Right lung (tissue), 5 donors: ENCODE data around the gene STYK1. TPM values are rescaled to one million over a fixed set of nuclear protein-coding genes. Genes with fewer than 3 reads are reported as not detected.
"Not testable (repeated sequence)": the region's sequence is repeated elsewhere in the genome, so short reads cannot be mapped to it uniquely, and the experiment has no call there.

Experiments
- DNase-seq, 2 donors: peaks; one replicate each; pipeline ENCODE4 v3.0.0-alpha.2; 2013
- polyA plus RNA-seq, 5 donors: library from polyadenylated mRNA; unstranded; fragments of 120-200 nt; gene quantifications; one replicate each; pipeline versions ENCODE4 v1.2.1 to v1.2.3, GENCODE V29; 2013; ENCODE audit warnings: inconsistent platforms in 1 of 5, low replicate concordance in 1 of 5; ENCODE audit not compliant: insufficient read length in 5 of 5, insufficient read depth in 1 of 5

STYK1 gene
- polyA plus RNA-seq, 5 donors: 0.54 to 0.85 (median 0.60) TPM

DNA sequence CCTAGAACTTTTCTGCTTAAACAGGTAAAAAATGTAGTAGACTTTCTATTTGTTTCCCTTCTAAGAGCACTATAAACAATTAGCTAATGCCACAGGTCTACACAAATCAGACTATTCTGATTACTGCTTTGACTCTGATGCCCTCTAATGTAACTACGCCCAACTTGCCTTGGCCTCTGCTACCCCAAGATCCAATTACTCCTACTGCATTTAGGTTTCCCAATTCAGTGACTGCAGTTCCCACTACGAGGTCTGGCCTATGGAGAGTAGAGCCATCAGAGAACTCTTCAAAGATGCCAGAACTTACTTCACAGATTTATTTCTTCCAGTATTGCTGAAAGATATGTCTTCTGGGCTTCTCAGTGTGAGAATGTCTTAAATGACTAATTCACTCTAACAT, 15.3 kb upstream of the STYK1 start:
- DNase-seq: no peak

DNA sequence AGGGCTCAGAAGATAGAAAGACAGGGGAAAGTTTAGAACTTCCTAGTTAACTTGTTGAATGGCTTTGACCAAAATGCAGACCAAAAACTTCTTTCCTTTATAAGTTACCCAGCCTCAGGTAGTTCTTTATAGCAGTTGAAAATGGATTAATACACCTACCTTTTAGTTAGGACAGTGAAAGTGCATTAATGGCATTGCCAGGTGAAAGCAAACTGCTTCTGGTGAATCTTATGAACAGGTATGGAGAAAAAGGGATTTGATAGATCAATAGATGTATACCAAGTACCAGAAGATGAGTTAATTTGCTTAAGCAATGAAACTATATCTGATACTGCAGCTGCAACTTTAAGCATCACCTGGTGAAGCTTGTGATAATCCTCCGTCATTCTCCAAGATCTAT, 14.2 kb upstream of the STYK1 start:
- no peak for DNase-seq

DNA sequence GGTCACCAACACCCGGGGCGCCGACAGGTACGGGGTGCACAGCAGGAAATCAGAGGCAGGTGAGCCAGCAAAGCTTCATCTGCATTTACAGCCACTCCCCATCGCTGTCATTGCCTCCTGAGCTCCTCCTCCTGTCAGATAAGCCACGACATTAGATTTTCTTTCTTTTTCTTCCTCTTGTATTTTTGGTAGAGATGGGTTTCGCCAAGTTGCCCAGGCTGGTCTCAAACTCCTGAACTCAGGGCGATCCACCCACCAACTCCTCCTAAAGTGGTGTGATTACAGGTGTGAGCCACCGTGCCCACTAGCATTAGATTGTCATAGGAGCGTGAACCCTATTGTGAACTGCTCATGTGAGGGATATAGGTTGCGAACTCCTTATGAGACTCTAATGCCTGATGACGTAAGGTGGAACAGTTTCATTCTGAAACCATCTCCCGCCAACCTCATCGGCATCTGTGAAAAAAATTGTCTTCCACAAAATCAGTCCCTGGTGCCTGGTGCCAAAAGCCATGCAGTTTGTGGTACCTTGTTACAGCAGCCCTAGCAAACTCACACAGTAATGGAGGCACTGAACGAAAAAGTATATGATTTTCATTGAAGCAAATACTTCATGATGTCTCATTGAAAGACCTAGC, 1.5 kb downstream of the STYK1 start:
- DNase-seq: no peak

DNA sequence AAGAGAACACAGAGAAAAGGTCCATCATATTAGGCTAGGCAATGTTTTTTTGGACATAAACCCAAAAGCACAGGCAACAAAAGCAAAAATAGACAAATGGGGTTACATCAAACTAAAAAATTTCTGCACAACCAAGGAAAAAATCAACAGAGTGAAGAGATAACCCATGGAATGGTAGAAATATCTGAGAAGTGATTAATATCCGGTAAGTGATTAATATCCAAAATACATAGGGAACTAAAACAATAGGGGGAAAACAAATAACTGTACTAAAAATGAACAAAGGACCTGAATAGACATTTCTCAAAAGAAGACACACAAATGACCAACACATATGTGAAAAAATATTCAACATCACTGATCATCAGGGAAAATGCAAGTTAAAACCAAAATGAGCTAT, 4.3 kb downstream of the STYK1 start:
- no peak for DNase-seq

DNA sequence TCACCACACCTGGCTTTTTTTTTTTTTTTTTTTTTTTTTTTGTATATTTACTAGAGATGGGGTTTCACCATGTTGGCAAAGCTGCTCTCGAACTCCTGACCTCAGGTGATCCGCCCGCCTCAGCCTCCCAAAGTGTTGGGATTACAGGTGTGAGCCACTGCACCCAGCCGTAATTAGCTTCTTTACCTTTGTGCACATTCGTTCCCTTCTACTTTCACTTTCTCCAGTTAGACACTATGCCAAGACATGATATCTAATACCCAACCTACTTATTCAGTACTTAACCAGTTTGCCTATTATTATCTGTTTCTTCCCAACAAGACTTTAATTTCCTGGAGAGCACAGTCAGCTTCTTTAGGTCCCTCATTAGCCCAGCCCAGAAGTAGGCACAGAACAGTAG, 5.3 kb downstream of the STYK1 start:
- DNase-seq: no peak

DNA sequence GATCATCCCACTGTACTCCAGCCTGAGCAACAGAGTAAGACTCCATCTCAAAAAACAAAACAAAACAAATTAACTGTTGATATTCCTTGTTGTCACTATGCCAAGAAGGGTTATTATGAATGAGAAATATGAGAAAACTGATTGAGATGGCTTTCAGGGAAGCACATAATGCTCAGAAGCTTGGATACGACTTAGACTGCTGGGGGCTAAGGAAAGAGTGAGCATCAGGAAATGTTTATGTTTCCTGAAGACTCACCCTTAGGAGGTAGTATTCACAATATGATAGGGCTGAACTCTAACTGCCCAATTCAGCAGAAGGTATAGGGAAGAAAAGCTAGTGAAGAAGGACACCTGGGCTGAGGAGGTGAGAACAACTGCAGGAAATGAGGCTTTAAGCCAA, 6.3 kb downstream of the STYK1 start:
- DNase-seq: no peak

DNA sequence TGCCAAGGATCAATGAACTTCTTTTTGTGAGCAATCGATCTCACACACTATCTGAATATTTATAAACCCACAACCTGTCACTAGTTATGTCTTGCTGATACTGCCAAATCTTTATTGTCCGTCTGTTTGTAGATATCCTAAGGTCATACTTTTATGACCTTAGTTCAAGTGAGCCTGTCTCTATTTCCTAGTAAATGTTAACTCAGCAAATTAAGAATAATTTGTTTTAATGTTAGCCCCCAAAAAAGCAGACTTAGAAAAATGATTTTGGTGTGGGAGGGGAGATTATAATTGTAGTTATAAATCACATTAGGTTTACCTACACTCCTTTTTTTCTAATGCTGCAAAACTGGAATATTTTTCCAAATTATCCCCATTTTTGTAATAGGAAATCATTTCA, 9.4 kb downstream of the STYK1 start:
- DNase-seq: no peak

DNA sequence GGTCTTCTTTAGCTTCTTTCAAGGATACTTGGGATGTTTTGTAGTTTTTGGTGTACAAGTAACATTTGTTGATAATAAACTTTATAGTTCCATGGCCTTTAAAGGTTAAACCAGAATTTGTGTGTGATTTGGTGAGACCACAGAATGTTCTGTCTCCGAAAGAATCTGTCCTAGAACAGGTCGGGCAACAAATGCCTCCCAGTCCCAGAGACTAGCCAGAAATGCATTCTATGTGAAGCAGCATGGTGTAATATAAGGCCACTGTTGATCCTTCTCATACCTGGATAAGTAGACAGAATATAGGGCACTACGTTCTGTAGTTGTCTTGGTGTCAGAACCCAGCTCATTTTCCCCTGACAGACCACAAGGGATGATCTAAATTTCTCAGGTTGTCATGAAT, 10.0 kb downstream of the STYK1 start:
- no peak for DNase-seq

DNA sequence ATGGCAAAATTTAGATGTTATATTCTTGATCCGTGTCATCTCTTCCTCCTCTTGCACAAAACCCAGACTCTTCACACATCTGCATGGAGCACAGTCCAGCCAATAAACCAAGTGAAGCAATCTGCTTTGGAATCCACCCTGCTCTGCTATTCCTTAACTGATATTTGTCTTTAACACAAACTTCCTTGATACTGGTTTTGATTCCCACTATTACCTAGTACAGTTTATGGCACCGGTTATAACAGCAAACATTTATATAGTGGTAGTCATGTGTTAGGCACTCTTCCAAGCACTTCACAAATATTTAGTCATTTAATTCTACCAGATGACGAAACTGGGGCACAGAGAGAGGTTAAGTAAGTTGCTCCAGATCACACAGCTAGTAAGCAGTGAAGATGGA, 12.5 kb downstream of the STYK1 start:
- no peak for DNase-seq

DNA sequence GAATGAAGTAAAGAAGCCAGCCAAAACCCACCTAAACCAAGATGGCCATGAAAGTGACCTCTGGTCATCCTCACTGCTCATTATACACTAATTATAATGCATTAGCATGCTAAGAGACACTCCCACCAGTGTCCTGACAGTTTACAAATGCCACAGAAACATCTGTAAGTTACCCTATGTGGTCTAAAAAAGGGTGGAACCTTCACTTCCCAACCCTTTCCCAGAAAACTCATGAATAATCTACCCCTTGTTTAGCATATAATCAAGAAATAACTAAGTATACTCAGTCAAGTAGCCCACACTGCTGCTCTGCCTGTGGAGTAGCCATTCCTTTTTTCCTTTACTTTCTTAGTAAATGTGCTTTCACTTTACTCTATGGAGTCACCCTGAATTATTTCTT, 19.8 kb downstream of the STYK1 start:
- DNase-seq: no peak

DNA sequence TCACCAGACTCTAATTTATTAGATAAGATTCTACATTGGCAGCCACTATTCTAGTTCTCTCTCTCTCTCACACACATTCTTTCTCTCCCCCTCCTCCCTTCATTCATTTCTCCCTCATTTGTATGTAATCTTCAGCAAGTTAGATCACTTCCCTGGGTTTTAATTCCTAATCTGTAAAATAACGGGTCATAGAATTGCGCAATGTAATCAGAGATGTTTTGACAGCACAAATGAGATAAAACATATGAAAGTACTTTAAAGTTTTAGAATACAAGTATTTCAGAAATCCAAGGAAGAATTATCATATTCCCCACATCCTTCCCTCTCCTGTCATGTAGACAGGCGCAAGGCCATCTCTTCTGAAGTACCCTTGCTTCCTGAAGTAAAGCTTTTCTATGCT, 21.7 kb downstream of the STYK1 start:
- DNase-seq: no peak

DNA sequence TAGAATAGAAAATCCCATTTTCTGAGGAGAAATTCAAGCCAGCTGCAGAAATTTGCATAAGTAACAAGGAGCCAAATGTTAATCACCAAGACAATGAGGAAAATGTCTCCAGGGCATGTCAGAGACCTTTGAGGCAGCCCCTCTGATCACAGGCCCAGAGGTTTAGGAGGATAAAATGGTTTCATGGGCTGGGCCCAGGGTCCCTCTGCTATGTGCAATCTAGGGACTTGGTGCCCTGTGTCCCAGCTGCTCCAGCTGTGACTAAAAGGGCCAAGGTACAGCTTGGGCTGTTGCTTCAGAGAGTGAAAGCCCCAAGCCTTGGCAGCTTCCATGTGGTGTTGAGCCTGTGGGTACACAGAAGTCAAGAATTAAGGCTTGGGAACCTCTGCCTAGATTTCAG, 27.3 kb downstream of the STYK1 start:
- DNase-seq: not testable (repeated sequence)

DNA sequence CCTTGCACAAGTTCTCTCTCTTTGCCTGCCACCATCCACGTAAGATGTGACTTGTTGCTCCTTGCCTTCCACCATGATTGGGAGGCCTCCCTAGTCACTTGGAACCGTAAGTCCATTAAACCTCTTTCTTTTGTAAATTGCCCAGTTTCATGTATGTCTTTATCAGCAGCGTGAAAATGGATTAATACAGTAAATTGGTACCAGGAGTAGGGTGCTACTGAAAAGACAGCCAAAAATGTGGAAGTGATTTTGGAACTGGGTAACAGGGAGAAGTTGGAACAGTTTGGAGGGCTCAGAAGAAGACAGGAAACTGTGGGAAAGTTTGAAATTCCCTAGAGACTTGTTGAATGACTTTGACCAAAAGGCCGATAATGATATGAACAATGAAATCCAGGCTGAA, 27.9 kb downstream of the STYK1 start:
- DNase-seq: no peak

DNA sequence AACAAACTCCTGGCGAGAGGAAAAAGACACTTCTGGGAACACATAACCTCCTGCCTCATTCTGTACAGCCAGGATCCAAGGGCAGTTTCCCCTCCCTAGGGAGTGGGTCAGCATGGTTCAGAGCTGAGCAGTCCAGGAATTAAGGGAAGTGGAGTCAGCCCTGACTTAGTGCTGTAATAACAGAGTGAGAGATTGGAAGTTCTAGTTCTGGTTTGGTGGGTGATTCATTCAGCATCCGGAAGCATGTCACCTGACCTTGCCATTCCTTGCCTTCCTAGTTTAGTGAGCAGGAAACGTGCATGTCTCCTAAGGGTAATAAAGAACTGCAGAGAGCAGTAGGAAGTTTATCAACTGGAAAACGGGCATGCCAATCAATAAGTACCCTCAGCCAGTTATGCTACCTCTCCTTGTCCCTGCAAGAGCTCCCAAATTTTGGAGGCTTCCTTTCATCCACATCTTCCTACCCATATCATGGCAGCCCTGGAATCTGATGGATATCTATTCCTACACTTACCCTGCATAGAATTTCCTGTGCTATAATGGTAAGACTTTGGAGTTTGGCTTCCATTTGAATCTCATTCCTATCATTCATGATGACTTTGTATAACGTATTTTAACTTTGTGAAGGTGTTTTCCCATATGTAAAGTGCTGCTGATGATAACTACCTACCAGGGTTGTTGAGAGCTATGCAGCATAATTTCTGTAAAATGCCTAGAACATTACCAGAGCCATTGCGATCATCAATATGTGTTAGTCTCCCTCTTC, 31.9 kb downstream of the STYK1 start:
- no peak for DNase-seq

DNA sequence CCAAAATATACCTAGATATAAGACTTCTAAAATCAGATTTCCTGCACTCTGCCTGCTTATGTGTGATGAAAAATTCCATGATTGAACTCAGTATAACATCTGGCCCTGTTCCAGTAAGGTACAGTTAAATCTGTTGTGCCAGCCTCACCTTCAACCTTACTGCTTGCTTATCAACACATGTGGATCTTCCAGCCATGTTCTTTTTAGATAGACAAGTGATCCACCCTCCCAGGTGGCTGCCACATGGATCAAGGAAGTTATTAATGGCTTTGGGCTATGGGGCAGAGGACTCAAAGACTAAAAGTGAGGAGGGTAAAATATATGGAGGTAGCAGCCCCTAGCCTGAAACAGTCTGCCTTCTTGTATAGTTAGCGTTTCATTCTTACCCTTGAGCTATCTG, 35.1 kb downstream of the STYK1 start:
- no peak for DNase-seq

DNA sequence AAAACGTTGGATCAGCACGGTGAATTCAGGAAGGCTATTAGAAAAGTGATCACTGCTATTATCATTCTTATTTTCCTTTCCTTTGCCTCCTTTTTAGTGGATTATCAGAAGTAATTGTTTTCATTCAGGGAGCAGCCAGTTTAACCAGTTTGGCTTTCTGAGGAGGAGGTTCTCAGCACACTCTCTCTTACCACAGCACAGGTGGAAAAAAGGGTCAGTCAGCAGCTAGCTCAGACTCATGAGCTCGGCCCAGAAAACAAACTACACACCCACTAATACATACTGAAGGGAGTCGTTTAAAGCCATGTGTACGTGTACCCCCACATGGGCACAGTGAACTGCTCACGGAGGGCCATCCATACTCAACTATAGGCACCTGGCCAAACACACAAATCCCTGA, 37.2 kb downstream of the STYK1 start:
- no peak for DNase-seq

DNA sequence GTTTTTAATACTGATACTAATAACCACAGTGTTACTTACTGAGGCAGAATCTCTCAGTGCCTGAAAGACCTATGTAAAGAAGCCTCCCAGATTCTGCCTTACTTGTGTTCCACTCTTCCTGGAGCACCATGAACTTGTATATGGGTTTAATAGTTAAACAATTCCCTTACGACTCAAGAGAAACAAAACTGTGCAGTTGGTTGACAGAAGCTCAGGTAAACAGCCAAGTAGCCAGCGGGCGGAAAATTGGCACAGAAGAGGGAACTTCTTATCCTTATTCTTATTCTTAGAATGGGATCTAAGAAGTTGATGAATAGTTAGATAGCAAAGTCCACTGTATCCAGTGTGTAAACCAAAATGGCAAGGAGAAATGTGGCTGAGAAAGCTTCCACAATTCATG, 37.7 kb downstream of the STYK1 start:
- no peak for DNase-seq

DNA sequence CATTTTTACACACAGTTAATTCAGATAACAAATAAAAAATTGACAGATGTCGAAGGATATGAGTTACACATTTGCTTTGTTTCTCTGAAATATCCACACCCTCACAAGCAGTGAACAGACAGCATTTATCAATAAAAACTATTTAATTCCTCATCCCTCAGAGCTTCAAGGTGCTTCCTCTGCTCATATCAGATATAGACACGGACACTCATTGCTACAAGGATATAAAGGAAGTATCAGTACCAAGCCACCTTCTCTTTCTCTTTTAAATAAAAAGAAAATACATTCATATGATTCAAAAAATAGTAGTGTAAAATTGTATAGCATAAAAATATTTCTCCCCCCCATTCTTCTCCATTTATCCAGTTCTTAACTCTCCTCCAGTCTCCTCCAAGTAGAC, 38.5 kb downstream of the STYK1 start:
- DNase-seq: no peak

DNA sequence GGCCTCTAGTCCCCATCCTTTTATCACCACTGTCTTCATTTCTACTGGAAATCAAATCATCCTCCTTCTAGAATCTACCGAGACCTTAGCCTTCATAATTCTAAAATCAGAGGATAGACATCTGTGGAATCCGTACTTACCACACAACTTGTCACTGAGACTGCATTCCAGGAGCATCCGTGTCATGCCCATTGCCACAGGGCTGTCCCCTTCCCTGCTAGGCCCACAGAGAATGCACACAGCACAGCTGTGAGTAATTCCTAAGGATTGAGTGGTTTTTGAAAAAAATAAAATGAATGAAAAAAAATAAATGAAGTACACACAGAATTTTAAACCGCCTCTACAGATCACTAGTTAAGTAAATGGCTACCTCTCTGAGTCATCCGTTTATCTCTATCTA, 39.4 kb downstream of the STYK1 start:
- no peak for DNase-seq

DNA sequence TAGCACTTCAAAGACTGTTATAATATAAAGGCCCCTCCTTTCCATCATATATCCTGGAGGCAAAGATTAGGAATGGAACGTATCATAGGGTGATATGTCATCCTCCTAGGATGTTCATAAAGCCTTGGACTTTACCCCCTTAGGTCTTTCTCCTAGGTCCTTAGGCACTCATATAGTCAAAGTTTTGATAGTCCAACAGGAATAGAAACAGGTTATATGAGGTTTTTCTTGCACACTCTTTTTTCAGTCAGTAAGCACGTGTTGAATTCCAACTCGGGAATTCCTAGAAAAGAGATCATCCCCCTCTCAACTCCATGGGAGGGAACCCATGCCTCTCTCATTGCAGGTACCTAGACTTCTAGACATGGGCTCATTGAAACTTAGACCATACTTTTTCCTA, 40.3 kb downstream of the STYK1 start:
- no peak for DNase-seq

DNA sequence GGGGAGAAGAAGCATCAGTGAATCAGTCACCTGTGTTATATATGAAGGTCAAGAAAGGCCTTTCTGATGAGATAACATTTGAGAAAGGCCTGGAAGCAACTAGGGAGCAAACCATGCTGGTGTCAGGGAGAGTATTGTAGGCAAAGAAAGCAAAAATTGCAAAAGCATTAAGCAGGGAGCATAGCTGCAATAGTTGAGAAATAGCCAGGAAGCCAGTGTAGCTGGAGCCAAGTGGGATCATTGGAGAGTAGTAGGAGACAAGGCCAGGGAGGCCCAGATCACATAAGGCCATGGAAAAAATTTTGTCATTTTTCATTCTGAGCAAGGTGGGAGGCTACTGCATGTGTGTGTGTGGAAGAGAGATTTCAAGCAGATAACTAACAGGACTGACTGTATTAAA, 41.6 kb downstream of the STYK1 start:
- no peak for DNase-seq

DNA sequence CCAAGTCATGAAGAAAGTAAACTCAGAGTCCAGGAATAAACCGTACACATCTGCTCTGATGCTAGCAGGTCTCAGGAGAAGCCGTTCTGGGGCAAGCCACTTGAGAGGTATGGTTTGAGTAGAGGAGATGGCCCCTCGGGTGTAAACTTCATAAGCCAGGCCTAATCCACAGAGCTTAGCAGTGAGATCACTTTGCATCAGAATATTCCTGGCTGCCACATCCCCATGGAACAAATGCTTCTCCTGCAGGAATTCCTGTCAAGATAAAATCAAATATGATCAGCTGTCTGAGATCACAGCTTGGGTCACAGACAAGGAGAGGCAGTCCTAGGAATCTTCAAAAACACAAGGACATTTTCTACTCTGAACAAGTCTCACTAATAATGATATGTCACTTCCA, 49.2 kb downstream of the STYK1 start:
- no peak for DNase-seq

DNA sequence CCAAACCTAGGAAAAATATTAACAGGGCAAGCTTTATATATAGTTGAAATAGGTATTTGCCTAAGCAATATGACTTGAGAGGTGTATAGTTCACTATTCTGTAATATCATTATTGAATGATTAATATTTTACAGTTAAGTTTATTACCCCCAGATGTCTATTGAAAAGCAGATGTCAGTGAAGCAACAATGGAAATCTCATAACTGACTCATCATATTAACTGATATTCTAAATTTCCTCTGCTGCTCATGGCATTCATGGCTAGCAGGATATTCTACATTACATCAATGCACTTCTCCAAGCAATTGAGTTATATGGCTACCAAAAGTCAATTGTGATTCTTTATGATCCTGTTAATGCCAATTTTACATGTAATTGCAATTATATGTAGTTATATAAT, 50.7 kb downstream of the STYK1 start:
- DNase-seq: no peak

DNA sequence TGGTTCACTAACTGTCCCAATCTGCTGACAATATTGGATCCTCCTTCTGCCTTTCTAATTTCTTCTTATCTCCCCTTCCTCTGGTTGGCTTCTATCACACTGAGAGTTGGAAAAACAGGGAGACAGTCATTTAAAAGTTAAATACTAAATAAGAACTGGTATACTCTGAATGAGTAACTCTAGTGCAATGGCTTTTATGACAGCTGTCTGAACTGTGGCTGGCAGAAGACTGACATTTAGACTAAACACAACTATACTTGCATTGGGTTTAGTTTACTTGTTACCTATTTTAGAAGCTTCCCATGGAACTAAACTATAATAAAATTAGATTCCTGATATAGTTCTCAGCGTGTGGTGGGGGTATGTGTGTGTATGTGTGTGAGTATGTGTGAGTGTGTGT, 52.6 kb downstream of the STYK1 start:
- DNase-seq: no peak
